Trophoblast cell (in vitro differentiated cells and primary cell): ENCODE measurements around the gene COX7A2L.

ENCODE experiments used
- DNase-seq, 2 donors: peaks; one replicate each; pipeline ENCODE4 v3.0.0-alpha.2; 2016
- H2AFZ ChIP-seq: 2 replicates; pipeline ENCODE4 v1.6.1; 2013; ENCODE audit warnings: low read length, moderate library complexity, mild to moderate bottlenecking; ENCODE audit not compliant: insufficient read depth, poor library complexity
- H2AK5ac ChIP-seq: 2 replicates; pipeline ENCODE4 v1.6.1; 2013; ENCODE audit warnings: mild to moderate bottlenecking, low read length
- H2BK120ac ChIP-seq: 2 replicates; pipeline ENCODE4 v1.6.1; 2013; ENCODE audit warnings: low read length, mild to moderate bottlenecking, moderate library complexity; ENCODE audit not compliant: insufficient read depth, poor library complexity
- H2BK12ac ChIP-seq: 2 replicates; pipeline ENCODE4 v1.6.1; 2013; ENCODE audit warnings: mild to moderate bottlenecking, low read length, moderate library complexity
- H2BK5ac ChIP-seq: 2 replicates; pipeline ENCODE4 v1.6.1; 2013; ENCODE audit warnings: low read length, low read depth, moderate library complexity, mild to moderate bottlenecking; ENCODE audit not compliant: poor library complexity
- H3K14ac ChIP-seq: 2 replicates; pipeline ENCODE4 v1.6.1; 2013; ENCODE audit warnings: mild to moderate bottlenecking, low read length
- H3K18ac ChIP-seq: 2 replicates; pipeline ENCODE4 v1.6.1; 2013; ENCODE audit warnings: mild to moderate bottlenecking, low read length
- H3K23ac ChIP-seq: 2 replicates; pipeline ENCODE4 v1.6.1; 2013; ENCODE audit warnings: low read length
- H3K27ac ChIP-seq: 2 replicates; pipeline ENCODE4 v1.5.1; 2013; ENCODE audit warnings: low read depth, mild to moderate bottlenecking, inconsistent platforms, low read length, moderate library complexity
- H3K27me3 ChIP-seq: 2 replicates; pipeline ENCODE4 v1.6.1; 2013; ENCODE audit warnings: inconsistent platforms, mild to moderate bottlenecking, low read length, moderate library complexity; ENCODE audit not compliant: insufficient read depth
- H3K36me3 ChIP-seq, 2 experiments: 1 replicate in 1 of 2; 2 replicates in 1 of 2; pipeline ENCODE4 v1.6.1; 2013; ENCODE audit warnings: low read length in 2 of 2, mild to moderate bottlenecking in 2 of 2, moderate library complexity in 1 of 2; ENCODE audit not compliant: insufficient read depth in 2 of 2, control insufficient read depth in 1 of 2
- H3K4ac ChIP-seq: 2 replicates; pipeline ENCODE4 v1.6.1; 2013; ENCODE audit warnings: low read depth, mild to moderate bottlenecking, low read length, moderate library complexity
- H3K4me1 ChIP-seq, 2 experiments: 1 replicate in 1 of 2; 2 replicates in 1 of 2; pipeline ENCODE4 v1.6.1; 2013; ENCODE audit warnings: low read length in 2 of 2, mild to moderate bottlenecking in 2 of 2, moderate library complexity in 1 of 2; ENCODE audit not compliant: insufficient read depth in 2 of 2, control insufficient read depth in 1 of 2
- H3K4me2 ChIP-seq: 2 replicates; pipeline ENCODE4 v1.6.1; 2013; ENCODE audit warnings: inconsistent platforms, mild to moderate bottlenecking, low read length, moderate library complexity
- H3K4me3 ChIP-seq: 2 replicates; pipeline ENCODE4 v1.5.1; 2013; ENCODE audit warnings: mild to moderate bottlenecking, low read depth, low read length, inconsistent platforms
- H3K79me1 ChIP-seq: one replicate; pipeline ENCODE4 v1.6.1; 2013; ENCODE audit warnings: low read length
- H3K79me2 ChIP-seq: 2 replicates; pipeline ENCODE4 v1.6.1; 2013; ENCODE audit warnings: low read length, mild to moderate bottlenecking; ENCODE audit not compliant: control insufficient read depth, insufficient read depth, poor library complexity
- H3K9ac ChIP-seq: 2 replicates; pipeline ENCODE4 v1.6.1; 2013; ENCODE audit warnings: mild to moderate bottlenecking, low read length
- H3K9me3 ChIP-seq: 2 replicates; pipeline ENCODE4 v1.6.1; 2013; ENCODE audit warnings: low read depth, mild to moderate bottlenecking, control low read depth, inconsistent platforms, low read length; ENCODE audit not compliant: insufficient read depth
- H4K12ac ChIP-seq: 2 replicates; pipeline ENCODE4 v1.6.1; 2013; ENCODE audit warnings: low read depth, mild to moderate bottlenecking, low read length, moderate library complexity
- H4K8ac ChIP-seq: 2 replicates; pipeline ENCODE4 v1.6.1; 2013; ENCODE audit warnings: low read depth, mild to moderate bottlenecking, low read length, moderate library complexity
- H4K91ac ChIP-seq: one replicate; pipeline ENCODE4 v1.6.1; 2013; ENCODE audit warnings: low read depth, mild to moderate bottlenecking, low read length, moderate library complexity
- WGBS: extraction: QIAGEN DNeasy Blood & Tissue Kit; methylation state at CpG from one replicate; pipeline ENCODE4 v1.1.7; 2013; ENCODE audit warnings: missing lambda C conversion rate; ENCODE audit not compliant: insufficient read length, insufficient coverage; ENCODE audit errors: extremely low coverage; 5-methylcytosine and 5-hydroxymethylcytosine counted together

The COX7A2L gene

DNA sequence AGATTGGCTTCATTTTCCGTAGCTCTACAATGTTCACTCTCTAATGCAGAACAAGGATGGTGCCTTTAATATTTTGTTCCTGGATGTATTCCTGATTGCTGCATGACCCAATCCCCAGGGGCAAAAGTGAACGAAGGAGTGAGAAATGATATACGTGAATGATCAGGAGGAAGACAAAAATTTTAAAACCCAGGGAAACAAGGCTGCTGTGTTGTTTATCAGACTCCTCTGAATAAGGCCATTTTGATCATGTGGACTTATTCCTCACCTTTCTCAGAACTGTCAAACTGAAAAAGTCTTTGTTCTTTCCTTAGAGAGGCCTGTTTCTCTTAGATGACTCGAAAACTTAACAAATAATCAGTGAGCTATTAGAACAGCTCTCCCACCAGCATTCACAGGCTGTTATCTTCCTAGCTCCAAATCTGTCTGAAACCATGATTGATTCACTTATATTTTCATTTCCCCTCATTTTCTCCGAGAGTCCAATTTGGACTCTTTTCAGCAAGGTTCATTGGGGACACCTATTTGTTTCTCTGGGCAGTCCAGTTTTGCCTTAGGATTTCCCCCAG lies 29.5 kb upstream of the COX7A2L start:
- no peak overlapping the region for H3K4ac ChIP-seq
- no peak overlapping the region for H3K4me3 ChIP-seq
- H3K18ac ChIP-seq, result no peak overlapping the region
- H3K4me1 ChIP-seq, result no peaks in the 10 kb centered on the region
- no peak overlapping the region for H2BK120ac ChIP-seq
- H2AFZ ChIP-seq, result no peak overlapping the region
- no peak for DNase-seq
- H3K79me2 ChIP-seq, result no peaks in the 10 kb centered on the region
- no peak overlapping the region for H3K14ac ChIP-seq
- no peak overlapping the region for H3K4me2 ChIP-seq
- H3K23ac ChIP-seq, result no peak overlapping the region
- H2BK12ac ChIP-seq, result no peak overlapping the region
- H3K79me1 ChIP-seq, result no peaks in the 10 kb centered on the region
- H3K36me3 ChIP-seq, result no peaks in the 10 kb centered on the region
- H4K12ac ChIP-seq, result no peak overlapping the region
- no peak overlapping the region for H4K91ac ChIP-seq
- no CpG with 5 or more reads among the region's 5 CpGs for WGBS
- no peaks in the 10 kb centered on the region for H3K9me3 ChIP-seq
- no peak overlapping the region for H2AK5ac ChIP-seq
- no peak overlapping the region for H3K9ac ChIP-seq
- no peak overlapping the region for H3K27ac ChIP-seq
- no peaks in the 10 kb centered on the region for H3K27me3 ChIP-seq
- no peak overlapping the region for H4K8ac ChIP-seq
- H2BK5ac ChIP-seq, result no peak overlapping the region

DNA sequence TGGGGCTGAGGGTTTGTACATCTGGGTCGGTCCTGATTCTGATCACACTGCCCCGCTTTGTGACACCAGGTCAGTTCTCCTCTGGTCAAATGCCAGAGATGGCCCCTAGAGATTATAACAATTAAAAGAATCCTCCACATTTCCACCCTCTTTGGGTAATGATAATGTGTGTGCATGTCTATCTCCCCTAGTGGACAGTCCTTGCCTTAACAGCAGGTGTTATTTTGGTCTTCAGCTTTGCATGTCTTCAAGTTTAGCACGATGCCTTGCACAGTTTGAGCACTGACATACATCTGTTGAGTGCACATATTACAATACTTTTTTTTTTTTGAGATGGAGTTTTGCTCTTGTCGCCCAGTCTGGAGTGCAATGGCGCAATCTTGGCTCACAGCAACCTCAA lies 25.7 kb upstream of the COX7A2L start:
- no peak overlapping the region for H3K23ac ChIP-seq
- no peaks in the 10 kb centered on the region for H3K79me2 ChIP-seq
- no peak overlapping the region for H3K27ac ChIP-seq
- no peak overlapping the region for H4K8ac ChIP-seq
- no peak overlapping the region for H3K18ac ChIP-seq
- no CpG with 5 or more reads among the region's 5 CpGs for WGBS
- no peak overlapping the region for H2BK12ac ChIP-seq
- no peak overlapping the region for H4K12ac ChIP-seq
- H3K4me3 ChIP-seq, result no peak overlapping the region
- H3K36me3 ChIP-seq, result no peaks in the 10 kb centered on the region
- H2AK5ac ChIP-seq, result no peak overlapping the region
- H3K79me1 ChIP-seq, result no peaks in the 10 kb centered on the region
- no peaks in the 10 kb centered on the region for H3K27me3 ChIP-seq
- no peak overlapping the region for H3K14ac ChIP-seq
- H2AFZ ChIP-seq, result no peak overlapping the region
- no peaks in the 10 kb centered on the region for H3K4me1 ChIP-seq
- H2BK120ac ChIP-seq, result no peak overlapping the region
- DNase-seq, result peak in 1 of 2 donors; percentile 34
- H3K4ac ChIP-seq, result no peak overlapping the region
- no peak overlapping the region for H3K9ac ChIP-seq
- no peak overlapping the region for H2BK5ac ChIP-seq
- H3K4me2 ChIP-seq, result no peak overlapping the region
- no peaks in the 10 kb centered on the region for H3K9me3 ChIP-seq
- no peak overlapping the region for H4K91ac ChIP-seq

DNA sequence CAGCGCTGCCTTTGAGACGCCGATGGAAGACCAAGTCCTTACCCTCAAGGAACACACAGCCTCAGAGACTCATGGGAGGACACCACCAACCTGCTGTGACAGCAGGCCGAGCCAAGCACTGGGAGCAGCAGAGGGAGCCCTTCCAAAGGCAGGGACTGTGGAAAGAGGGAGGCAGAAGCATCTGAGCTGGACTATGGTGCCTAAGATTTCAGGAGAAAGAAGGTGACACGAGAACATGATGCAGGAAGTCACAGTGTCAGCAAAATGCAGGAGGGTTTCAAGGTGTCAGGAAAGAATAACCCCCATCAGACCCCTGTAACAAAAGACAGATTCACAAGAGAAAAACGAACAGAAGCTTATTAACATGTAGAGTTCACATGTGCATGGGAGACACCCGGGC lies 24.2 kb upstream of the COX7A2L start:
- Histone ChIP-seq H3K27me3 (no peaks in the 10 kb centered on the region), H3K79me1 (no peaks in the 10 kb centered on the region), H4K91ac (no peak overlapping the region), H3K79me2 (no peaks in the 10 kb centered on the region), H3K4me2 (no peak overlapping the region), H2AFZ (no peak overlapping the region), H3K4ac (no peak overlapping the region), H2AK5ac (no peak overlapping the region), H4K8ac (no peak overlapping the region), H2BK12ac (no peak overlapping the region), H2BK5ac (no peak overlapping the region), H3K18ac (no peak overlapping the region), H3K14ac (no peak overlapping the region), H3K4me1 (no peaks in the 10 kb centered on the region), H3K4me3 (no peak overlapping the region), H2BK120ac (no peak overlapping the region), H3K27ac (no peak overlapping the region), H4K12ac (no peak overlapping the region), H3K9me3 (no peaks in the 10 kb centered on the region), H3K36me3 (no peaks in the 10 kb centered on the region), H3K9ac (no peak overlapping the region), H3K23ac (no peak overlapping the region)
- DNase-seq, result peak in 1 of 2 donors; percentile 30
- WGBS, result no CpG with 5 or more reads among the region's 7 CpGs

DNA sequence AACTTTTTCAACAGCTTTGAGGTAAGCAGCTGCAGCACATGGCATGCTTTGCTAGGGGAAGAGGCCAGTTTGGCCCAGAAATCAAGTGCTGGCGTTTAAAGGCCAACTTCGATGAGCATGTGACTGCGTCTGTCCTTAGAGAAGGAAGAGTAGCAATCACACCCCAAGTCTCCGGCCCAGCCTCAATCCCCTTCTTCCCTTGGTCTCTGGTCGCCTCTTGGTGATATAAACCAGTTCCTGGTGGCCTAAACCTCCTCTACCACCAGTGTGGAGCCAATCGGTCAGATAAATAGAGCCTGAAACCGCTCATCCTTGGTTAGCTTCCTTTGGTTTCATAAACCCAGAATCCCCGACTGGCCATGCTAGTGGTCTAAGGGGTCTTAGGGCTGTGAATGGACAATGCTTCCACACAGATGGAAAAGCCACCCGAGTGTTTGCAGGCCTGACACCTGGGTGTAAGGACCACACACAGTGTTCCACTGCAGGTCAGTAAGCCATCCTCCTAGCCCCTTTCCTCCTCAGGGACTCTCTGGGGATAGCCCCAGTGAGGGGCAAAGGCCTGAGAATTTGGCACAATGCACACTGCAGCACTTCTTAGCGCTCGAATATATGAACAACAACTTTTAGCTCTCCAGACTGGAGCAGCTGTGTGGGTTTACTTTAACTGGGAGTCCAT lies 23.0 kb upstream of the COX7A2L start:
- Histone ChIP-seq H3K14ac (no peak overlapping the region), H4K8ac (no peak overlapping the region), H3K9ac (no peak overlapping the region), H3K4me3 (no peak overlapping the region), H3K36me3 (no peaks in the 10 kb centered on the region), H2BK12ac (no peak overlapping the region), H3K4ac (no peak overlapping the region), H3K79me1 (no peaks in the 10 kb centered on the region), H3K23ac (no peak overlapping the region), H2BK120ac (no peak overlapping the region), H3K18ac (no peak overlapping the region), H4K12ac (no peak overlapping the region), H3K4me2 (no peak overlapping the region), H3K27ac (no peak overlapping the region), H3K9me3 (no peaks in the 10 kb centered on the region), H2AFZ (no peak overlapping the region), H4K91ac (no peak overlapping the region), H3K79me2 (no peaks in the 10 kb centered on the region), H2BK5ac (no peak overlapping the region), H3K4me1 (no peaks in the 10 kb centered on the region), H3K27me3 (no peaks in the 10 kb centered on the region), H2AK5ac (no peak overlapping the region)
- WGBS, result no CpG with 5 or more reads among the region's 11 CpGs
- no peak for DNase-seq
